Stimulated activated CD8-positive, alpha-beta memory T cell treated with anti-CD3 and anti-CD28 coated beads, Interleukin-4, amount 100 ng/mL, for 4 hours (primary cell): ENCODE measurements around the gene FAM133A.
A peak's percentile ranks its signal among the peaks of the same experiment; 100 is the strongest.

Source experiments
- DNase-seq, 2 donors: peaks; one replicate each; pipeline ENCODE4 v3.0.0-alpha.2; 2020; ENCODE audit warnings: low read depth in 2 of 2, low spot score in 1 of 2

FAM133A gene

DNA sequence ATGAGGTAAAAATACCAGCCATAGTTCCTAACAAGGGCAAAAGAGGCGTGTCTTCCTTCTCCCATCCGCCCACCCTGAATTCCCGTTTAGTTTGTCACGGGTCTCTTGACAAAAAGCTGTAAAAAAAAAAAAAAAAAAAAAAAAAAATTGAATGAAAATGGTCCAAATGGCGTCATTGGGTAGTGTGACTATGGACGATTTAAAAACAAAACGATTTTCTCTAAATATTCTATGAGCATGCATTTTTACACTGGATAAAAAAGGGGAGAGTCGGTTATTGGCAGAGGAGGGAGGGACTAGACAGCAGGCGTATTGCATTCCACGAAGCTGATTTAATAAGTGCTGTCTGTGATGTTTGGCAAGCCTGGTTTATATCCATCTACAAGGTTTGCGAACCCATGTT is at the start of gene FAM133A:
Gene FAM133A (plus strand): TSS at position 338 of the 403 bp plus-strand sequence. CDS start 35,214 bp downstream, outside the sequence.
- no peak for DNase-seq

GRCh38 chrX:93637591-93637990 is 36.4 kb upstream of the FAM133A start:
- DNase-seq, result no peak

DNA sequence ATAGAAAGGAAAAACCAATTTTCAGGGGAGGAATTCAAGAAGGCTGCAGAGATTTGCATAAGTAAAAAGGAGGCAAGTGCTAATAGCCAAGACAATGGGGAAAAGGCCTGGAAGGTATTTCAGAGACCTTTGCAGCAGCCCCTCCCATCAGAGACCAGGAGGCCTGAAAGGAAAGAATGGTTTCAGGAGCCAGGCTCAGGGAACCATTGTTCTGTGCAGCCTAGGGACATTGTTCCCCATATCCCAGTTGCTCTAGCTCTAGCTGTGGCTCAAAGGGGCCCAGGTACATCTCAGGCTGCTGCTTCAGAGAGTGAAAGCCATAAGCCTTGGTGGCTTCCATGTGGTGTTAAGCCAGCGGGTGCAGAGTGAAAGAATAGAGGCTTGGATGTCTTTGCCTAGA is 24.6 kb upstream of the FAM133A start:
- no peak for DNase-seq

GRCh38 chrX:93660575-93660974 is 13.4 kb upstream of the FAM133A start:
- DNase-seq, result no peak

GRCh38 chrX:93673056-93673868 is 744 bp upstream of the FAM133A start, which contains the start of gene NAP1L3:
Gene NAP1L3, minus strand, starts transcription at chrX:93673578. Its CDS starts 274 bp downstream, at chrX:93673304.
- peak; percentile 11 to 20 for DNase-seq

- DNase-seq, result no peak
These were observed 22.0 kb downstream of the FAM133A start for GRCh38 chrX:93695981-93696380.

- no peak for DNase-seq
These were observed 29.7 kb downstream of the FAM133A start for GRCh38 chrX:93703701-93704100.

DNA sequence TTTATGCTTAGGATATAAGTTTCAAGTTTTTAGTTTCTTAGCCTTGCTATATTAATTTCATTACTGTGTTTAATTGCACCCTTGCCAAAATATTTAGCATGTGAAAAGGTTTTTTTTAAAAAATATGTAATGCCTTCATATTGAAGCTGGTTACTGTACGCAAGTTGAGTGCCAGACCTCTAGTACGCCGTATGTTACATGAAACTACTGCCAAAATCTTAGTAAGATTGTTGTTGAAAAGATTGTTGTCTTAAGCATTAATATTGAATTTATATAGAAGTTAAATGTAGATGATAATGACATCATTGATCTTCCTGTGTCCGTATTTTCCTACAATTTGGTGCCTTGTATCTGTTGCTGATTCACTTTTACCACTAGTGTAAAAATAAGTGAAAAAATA is 37.1 kb downstream of the FAM133A start:
- DNase-seq, result no peak

DNA sequence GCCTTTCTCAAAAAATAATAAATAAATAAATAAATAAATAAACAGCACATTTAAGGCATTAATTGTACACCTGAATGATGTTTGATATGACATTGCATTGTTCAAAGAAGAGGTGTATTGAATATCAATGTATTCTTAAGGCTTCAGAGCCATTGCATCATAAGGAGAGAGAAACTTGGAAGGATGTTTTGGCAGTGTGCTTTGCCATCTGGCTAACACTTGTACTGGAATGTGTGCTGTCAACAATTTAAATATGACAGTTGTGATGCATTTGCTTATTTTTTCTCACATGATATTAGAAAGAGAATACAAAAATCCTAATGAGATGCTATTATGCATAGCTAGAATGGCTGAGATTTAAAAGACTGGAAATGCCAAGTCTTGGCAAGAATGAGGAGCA is 67.8 kb downstream of the FAM133A start:
- DNase-seq, result no peak

- no peak for DNase-seq
These were observed 86.2 kb downstream of the FAM133A start for GRCh38 chrX:93760163-93760562.
